SK-N-SH (cell line): ENCODE measurements around the gene HECW1.

Experiments
- GATA2 ChIP-seq: sonication (generic); formaldehyde crosslinking; IDR thresholded peaks from 2 replicates; pipeline ENCODE4 v1.5.0; 2020; ENCODE audit warnings: mild to moderate bottlenecking, missing genetic modification reagents
- NFIC ChIP-seq: IDR thresholded peaks from 2 replicates; pipeline ENCODE4 v1.4.0; 2012; ENCODE audit warnings: borderline replicate concordance
- SIN3A ChIP-seq: IDR thresholded peaks from 2 replicates; pipeline ENCODE4 v1.6.1; 2012; ENCODE audit warnings: low read depth, mild to moderate bottlenecking, low read length, moderate library complexity, borderline replicate concordance
- TF ChIP-seq, protein P1 (sequence below): fragments of 200-600 bp; sonication (generic); IDR thresholded peaks from 2 replicates; pipeline ENCODE4 v1.6.1; 2017; ENCODE audit warnings: antibody characterized with exemption, mild to moderate bottlenecking, moderate library complexity

DNA sequence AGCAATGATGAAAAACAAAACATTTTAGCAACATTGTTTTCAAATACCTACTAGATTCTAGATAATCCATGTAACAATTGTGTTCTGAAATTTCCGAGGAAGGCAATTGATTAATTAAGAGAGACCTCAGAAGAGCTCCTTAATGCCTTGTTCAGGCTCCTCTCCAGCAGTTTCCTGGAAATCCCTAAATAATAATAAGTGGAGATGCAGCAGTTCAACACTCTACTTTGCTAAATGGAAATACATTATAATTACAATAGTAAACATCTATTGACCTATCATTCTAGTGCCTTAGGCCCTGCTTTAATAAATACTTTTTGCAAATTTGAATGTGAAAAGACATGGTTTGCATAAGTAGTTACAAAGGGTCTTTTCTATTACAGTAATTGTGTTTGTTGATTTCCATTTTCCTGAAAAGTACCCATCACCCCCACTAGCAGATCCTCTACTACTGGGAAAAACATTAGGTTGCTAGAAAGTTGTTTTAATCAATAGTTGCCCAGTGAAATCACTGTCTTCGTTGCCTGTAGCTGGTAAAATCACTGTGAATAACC lies 283.8 kb downstream of the HECW1 start:
- TF ChIP-seq NFIC = no peak
- TF ChIP-seq, protein P1, sequence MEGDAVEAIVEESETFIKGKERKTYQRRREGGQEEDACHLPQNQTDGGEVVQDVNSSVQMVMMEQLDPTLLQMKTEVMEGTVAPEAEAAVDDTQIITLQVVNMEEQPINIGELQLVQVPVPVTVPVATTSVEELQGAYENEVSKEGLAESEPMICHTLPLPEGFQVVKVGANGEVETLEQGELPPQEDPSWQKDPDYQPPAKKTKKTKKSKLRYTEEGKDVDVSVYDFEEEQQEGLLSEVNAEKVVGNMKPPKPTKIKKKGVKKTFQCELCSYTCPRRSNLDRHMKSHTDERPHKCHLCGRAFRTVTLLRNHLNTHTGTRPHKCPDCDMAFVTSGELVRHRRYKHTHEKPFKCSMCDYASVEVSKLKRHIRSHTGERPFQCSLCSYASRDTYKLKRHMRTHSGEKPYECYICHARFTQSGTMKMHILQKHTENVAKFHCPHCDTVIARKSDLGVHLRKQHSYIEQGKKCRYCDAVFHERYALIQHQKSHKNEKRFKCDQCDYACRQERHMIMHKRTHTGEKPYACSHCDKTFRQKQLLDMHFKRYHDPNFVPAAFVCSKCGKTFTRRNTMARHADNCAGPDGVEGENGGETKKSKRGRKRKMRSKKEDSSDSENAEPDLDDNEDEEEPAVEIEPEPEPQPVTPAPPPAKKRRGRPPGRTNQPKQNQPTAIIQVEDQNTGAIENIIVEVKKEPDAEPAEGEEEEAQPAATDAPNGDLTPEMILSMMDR = no peak
- TF ChIP-seq SIN3A = no peak
- TF ChIP-seq GATA2 = no peak
